ENCODE measurements around the gene TRIOBP. TPM values are rescaled to one million over a fixed set of nuclear protein-coding genes. Genes with fewer than 3 reads are reported as not detected.

TRIOBP gene
- polyA plus RNA-seq, 4 donors = 63.9 to 92.2 (median 79.9) TPM

DNA sequence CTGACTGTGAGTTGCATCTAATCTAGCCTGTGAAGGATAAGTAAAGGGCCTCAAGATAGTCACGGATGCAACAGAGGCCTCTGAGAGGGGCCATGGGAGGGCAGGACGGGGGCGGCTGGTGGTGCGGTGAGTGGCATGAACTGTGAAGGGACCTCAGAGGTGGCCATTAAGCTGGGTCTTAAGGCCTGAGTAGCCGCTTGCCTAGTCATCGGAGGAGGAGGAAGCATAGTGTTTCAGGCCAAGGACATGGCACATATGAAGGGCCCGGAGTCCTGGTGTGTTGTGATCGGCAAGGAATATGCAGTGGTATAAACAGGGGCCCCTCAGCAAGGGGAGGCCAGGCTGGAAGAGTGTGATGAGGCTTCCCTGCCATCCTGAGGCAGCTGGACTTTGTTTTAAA lies 51.8 kb downstream of the TRIOBP start:
- DNase-seq (ENCODE audit: low read depth in 4 of 4, low spot score in 2 of 4) = no peak

DNA sequence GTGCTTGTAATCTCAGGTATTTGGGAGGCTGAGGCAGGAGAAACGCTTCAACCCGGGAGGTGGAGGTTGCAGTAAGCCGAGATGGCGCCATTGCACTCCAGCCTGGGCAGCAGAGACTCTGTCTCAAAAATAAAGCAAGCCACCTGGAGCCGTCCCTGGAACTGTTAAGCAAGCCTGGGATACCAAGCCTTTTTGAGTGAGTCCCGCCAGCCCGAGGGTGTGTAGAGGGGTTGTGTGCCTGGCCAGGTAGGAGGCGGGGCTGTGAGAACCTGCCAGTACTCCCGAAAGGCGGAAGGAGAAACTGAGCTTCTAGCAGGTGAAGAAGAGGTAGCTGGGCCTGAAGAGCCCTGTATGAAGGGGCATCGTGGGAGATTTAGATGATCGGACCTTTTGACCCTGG lies 52.4 kb downstream of the TRIOBP start:
- no peak for DNase-seq (ENCODE audit: low read depth in 4 of 4, low spot score in 2 of 4)

DNA sequence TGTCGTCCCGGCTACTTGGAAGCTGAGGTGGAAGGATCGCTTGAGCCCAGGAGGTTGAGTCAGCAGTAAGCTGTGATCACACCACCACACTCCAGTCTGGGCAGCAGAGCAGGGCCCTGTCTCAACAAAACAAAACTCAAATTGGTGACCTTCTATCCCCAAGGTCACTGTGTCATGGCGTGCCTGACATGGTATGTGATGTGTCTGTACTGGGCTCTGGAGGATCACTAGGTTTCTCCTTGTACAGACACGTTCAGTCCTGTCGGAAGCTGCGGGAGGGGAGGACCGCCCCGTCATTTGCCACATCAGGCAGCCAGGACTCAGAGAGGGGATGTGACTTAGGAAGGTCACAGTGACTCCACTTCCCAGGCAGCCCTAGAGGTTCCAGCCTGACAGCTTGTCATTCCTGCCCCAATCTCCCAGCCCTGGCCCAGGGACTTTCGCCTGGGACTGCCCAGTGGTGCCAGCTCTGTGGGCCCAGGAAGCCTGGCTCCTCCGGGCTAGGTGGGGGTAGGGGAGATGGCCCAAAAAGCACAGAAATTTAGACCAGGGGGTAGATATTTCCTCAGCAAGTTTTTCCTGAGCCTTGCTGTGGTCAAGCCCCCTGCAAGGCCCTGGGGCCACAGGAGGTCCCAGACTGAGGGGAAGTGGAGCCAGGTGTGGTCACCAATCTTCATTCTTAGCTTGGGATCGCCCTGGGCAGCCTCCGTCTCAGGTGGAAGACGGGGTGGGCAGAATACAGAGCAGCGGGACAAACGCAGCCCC lies 53.2 kb downstream of the TRIOBP start:
- DNase-seq (ENCODE audit: low read depth in 4 of 4, low spot score in 2 of 4) = no peak

DNA sequence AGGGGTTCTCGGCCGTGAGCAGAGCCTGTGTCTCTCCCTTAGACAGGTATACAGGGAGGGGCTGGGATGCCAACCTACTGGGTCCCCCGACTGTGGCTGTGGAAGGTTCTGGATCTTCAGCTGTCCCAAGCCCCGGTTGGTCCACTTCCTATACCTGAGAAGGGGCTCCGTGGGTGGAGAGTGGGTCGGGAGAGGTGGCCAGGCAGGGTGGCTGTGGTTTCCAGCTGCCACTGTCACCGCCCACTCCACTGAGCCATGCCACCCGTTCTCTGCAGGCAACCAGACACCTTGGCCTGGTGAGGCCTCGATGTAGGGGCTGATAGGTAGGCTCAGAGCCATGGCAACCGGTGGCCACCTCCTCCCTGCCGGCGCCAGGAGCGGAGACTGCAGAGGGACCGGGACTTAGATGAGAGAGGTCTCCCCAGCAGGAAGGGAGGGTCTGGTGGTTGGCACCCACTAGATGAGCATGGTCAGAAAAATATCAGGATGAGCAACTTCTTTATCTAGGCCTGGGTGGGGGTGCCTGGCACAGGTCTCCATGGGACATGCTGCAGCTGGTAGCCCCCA lies 53.8 kb downstream of the TRIOBP start:
- DNase-seq (ENCODE audit: low read depth in 4 of 4, low spot score in 2 of 4) = no peak

DNA sequence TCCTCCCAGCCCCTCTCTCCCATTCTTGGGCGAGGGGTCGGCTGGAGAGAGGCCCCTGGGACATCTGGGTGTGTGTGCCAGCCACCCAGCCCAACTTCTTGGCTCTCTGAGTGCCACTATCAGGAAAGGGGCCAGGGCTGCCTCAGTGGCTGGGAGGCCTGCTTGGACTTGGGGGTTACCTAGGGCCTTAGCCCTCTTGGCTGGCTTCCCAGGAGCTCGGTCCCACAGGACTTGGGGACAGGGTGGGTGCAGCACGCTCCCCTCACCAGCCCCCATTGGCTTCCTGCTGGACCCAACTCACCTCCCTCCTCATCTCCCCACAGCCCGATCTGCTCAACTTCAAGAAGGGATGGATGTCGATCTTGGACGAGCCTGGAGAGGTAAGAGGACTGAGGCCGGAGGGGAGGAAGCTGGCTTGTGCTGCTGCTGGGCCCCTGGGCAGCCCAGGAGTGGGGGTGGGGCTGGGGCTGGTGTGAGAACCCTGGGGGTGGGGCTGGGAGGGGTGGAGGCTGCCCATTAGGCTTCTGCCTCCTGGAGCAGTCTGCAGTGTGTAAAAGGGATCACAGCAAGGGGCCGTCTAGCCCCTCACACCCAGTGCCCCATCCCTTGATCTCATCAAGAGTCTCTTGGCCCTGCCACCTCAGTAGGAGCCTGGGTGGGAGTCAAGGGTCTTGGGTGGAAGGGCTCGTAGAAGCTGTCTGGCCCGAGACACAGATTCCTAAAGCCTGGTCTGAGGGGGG lies 54.8 kb downstream of the TRIOBP start:
- DNase-seq (ENCODE audit: low read depth in 4 of 4, low spot score in 2 of 4) = no peak

DNA sequence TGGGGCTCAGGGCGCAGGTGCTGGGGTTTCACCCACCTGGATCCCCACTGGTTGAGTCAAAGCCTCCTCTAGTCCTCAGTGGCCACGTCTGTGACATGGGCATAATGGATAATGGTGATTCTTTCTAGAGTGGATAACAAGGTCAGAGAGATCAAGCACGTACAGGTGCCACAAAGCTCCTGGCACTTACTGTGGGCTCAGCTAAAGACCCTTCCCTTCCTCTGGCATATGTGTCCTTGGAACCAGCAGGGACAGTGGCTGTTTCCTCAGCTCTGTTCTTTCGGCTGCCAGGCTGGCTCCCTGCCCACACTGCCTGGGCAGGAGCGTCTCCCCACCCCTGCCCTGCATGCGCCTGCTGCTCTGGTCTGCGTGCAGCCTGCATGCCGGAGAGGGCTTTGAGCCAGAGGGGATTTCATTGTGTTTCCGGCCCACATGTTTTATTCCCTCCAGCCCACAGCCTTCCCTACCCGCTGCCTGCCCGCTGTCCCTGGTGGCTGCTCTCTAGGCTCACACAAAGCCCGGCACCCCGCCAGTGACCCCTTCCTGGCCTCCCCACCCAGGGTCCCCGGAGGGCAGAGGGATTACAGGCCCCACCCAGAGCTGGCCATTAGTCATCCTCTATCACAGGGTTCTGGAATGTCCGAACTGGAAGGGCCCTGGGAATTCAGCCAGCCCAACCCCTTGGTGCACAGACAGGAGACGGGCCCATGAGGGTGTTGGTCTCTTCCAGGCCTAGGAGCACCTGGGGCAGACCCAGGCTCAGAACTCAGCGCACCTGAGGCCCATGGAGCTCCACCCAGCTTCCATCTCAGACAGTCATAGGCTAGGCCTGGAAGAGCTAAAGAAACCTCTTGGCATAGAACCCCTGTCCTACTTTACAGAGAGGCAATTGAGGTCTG lies 55.6 kb downstream of the TRIOBP start:
- no peak for DNase-seq (ENCODE audit: low read depth in 4 of 4, low spot score in 2 of 4)

DNA sequence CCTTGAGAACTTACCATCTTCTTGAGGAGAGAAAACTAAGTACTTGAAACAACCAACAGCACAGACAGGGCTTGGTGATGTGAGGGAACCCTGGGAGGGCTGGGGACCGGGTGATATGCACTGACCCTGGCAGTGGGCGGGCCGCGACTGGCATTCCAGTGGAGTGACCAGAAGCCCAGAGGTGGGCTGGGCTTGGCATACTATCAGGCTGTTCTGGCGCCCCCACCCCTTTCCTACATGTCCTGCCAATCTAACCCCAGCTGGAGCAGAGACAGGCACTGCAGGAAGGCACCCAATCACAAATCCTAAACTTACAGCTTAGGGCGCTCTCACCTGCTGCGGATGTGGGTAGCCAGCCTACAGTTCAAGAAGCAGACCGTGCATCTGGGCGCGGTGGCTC lies 56.9 kb downstream of the TRIOBP start:
- DNase-seq (ENCODE audit: low read depth in 4 of 4, low spot score in 2 of 4) = no peak

DNA sequence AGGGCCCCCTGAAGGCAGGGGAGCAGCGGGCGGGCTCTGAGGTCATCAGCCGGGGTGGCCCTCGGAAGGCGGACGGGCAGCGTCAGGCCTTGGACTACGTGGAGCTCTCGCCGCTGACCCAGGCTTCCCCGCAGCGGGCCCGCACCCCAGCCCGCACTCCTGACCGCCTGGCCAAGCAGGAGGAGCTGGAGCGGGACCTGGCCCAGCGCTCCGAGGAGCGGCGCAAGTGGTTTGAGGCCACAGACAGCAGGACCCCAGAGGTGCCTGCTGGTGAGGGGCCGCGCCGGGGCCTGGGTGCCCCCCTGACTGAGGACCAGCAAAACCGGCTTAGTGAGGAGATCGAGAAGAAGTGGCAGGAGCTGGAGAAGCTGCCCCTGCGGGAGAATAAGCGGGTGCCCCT lies 60.8 kb downstream of the TRIOBP start:
- DNase-seq (ENCODE audit: low read depth in 4 of 4, low spot score in 2 of 4) = no peak

DNA sequence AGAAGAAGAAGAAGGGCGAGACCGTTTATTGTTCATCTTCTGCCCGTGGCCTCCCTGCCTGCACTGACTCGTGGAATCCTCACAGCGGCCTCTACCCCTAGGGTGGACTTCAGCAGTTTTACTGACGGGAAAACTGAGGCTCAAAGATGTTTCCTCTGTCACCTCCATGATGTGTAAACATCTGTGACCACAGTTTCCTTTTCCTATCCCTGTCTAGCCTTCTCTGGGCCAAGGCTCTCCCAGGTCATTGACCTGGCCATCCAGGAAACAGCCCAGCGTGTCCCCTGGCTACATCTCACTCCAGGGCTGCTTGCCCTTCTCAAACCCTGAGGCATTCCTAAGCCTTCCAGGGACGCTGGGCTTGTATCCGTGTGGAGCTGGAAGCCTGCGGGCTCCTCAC lies 61.8 kb downstream of the TRIOBP start:
- no peak for DNase-seq (ENCODE audit: low read depth in 4 of 4, low spot score in 2 of 4)

DNA sequence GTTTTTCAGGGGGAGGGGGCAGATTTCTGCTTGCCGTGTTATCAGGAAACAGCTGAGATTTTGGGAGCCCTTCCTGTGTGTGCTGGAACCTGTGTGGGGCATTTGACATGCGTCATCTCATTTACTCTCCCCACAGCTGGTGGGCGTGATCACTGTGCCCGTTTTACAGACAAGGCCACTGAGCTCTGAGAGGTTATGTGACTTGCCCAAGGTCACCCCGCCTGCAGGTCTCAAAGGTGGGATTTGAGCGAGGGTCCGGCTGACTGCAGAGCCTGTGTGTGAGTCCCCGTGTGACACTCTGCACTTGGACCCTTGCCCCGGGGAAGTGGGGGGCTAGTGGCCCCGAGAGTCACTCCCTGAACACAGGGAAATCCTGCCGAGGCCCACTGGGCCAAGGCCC lies 62.4 kb downstream of the TRIOBP start:
- DNase-seq (ENCODE audit: low read depth in 4 of 4, low spot score in 2 of 4) = no peak

DNA sequence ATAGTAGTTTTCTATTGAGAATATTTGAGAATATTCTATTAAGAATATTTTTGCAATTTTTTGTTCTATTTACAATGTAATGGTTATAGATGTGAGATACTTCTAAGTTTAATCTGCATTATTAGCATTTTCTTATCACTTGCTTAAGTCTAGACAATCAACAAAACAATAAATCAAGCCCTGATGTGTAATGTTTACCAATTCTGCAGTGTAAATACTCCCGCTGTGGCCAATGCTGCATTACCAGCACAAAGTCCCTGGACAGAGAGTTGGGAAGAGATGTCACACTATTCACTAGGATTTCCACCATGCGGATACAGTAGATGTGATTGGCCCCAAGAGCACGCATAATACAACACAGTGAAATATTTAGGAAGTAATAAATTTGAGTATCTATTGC lies 63.3 kb downstream of the TRIOBP start:
- DNase-seq (ENCODE audit: low read depth in 4 of 4, low spot score in 2 of 4) = no peak

DNA sequence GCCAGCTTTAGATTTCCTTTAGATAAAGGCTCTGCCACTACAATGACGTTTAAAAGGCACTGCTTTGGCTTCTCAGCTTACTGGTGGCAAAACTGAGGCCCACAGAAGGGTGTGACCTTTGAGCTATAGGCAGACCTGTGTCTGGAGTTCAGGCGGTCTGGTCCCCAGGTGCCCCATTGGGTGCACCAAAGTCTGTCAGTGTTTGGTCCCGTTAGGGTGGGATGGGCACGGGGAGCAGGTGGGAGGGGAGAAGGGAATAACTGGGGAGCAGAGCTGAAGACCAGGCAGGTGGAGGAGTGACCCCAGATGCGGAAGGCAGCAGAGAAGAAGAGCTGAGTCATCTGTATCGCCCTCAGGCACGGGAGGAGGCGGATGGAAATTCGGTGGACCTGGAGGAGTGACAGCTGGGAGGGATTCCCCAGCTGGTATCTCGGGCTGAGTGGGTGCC lies 65.6 kb downstream of the TRIOBP start:
- DNase-seq (ENCODE audit: low read depth in 4 of 4, low spot score in 2 of 4) = no peak

DNA sequence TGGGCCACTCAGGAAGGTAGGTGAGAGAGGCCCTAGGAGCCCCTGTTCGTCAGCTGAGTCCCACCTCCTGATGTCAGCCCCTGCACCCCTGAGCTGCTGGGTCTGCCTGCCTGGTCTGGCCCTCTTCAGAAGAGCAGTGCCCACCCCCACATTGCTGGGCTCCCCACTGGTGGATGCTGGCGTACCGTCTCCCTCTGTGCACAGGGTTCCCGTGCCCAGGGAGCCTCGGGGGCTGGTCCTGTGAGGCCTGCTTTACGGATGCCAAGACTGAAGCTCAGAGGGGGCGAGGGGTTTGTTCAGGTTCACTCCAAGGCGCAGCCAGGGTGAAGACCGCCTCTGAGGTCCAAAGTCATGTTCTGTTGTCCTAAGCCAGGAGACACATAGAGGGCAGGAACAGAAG lies 66.2 kb downstream of the TRIOBP start:
- DNase-seq (ENCODE audit: low read depth in 4 of 4, low spot score in 2 of 4) = no peak

DNA sequence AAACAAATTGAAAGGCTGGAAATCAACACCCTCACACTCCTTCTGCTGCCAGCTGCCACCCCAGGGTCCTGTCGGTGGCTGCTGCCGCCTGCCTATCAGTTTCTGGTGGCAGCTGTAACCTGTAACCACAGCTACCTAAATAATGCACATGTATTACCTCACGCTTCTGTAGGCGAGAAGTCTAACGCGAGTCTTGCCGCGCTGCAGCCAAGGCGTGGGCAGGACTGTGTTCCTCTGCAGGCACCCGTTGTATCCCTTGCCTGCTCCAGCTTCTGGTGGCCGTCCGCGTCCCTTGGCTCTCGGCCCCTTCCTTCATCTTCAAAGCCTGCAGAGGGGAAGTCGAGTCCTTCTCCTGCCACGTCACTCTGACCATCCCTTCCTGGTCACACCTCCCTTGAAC lies 66.8 kb downstream of the TRIOBP start:
- no peak for DNase-seq (ENCODE audit: low read depth in 4 of 4, low spot score in 2 of 4)

DNA sequence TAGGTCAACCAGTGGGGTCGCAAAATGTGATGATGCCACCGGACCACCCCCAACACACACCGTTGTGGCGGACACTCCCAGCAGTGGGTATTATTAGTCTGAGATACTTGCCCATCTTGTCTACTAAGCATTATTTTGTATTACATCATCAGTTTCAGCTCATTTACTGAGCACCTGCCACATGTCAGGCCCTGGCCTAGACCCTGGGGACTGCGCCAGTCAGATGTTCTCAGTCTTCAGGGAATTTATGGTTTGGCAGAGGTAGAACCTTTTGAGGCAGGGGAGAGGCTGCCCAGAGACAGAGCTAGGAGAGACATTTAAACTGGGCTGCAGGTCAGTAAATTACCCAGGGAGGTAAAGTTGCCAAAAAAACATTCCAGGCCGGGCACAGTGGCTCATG lies 67.8 kb downstream of the TRIOBP start:
- no peak for DNase-seq (ENCODE audit: low read depth in 4 of 4, low spot score in 2 of 4)

DNA sequence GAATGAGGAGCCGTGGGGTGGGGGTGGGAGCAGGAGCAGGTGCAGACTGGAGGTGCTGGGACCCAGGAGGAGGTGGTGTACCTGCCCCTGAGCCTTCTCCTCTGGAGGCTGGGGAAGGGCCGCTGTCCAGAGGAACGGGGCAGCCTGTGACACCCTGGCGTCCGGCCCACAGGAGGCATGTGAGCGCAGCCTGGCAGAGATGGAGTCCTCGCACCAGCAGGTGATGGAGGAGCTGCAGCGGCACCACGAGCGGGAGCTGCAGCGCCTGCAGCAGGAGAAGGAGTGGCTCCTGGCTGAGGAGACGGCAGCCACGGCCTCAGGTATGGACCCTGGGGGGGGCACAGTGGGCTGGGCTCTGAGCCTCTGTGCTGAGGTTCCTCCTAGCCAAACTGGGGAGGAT lies 68.7 kb downstream of the TRIOBP start:
- DNase-seq (ENCODE audit: low read depth in 4 of 4, low spot score in 2 of 4) = no peak

DNA sequence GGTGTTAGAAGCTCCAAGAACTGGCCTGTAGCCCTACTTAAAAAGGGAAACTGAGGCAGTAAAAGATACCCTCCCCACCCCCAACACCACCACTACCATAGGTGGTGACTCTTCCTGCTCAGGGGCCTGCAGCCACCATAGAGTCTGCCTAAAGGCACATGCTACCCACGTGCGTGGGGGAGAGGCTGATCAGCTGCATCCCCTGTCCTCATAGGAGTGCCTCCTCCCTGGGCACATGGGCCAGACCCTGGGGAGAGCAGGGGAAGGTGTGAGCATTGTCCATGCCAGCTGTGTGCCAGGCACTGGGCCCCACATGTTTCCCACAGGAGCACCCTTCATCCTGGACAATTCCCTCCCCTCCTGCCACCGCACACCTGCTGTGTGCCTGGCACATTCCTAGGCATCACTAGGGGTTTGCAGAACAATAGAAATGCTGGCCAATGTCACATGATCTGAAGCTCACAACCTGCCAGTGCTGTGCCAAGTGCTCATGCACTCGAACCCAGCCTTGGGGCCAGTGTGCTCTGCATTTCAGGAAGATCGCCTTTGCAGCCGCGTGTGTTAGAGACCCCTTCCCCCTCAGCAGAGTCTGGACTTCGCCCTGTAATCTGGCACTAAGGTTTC lies 69.2 kb downstream of the TRIOBP start:
- DNase-seq (ENCODE audit: low read depth in 4 of 4, low spot score in 2 of 4) = no peak

DNA sequence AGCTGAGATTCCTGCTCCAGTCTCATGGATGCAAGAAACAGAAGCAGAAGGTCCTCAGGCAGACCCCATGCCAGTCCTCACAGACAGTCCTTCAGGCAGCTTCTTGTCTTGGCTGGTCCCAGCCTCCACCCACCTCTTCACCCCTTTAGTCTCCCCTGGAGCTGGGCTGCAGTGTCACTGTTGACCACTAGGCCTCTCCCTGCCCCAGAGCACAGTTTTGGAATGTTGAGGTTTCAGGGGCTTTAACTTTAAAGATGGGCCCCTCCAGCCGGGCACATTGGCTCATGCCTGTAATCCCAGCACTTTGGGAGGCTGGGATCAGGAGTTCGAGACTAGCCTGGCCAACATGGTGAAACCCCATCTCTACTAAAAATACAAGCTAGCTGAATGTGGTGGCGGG lies 71.4 kb downstream of the TRIOBP start:
- DNase-seq (ENCODE audit: low read depth in 4 of 4, low spot score in 2 of 4) = no peak

DNA sequence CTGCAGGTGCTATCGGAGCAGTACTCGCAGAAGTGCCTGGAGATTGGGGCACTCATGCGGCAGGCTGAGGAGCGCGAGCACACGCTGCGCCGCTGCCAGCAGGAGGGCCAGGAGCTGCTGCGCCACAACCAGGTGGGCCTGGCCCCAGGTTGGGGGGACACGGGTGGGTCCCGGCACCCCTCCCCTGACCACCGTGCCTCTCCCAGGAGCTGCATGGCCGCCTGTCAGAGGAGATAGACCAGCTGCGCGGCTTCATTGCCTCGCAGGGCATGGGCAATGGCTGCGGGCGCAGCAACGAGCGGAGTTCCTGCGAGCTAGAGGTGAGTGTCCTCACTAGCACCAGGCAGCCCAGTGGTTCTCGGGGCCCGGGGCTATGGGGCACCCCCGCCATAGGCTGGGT lies 72.2 kb downstream of the TRIOBP start:
- no peak for DNase-seq (ENCODE audit: low read depth in 4 of 4, low spot score in 2 of 4)

DNA sequence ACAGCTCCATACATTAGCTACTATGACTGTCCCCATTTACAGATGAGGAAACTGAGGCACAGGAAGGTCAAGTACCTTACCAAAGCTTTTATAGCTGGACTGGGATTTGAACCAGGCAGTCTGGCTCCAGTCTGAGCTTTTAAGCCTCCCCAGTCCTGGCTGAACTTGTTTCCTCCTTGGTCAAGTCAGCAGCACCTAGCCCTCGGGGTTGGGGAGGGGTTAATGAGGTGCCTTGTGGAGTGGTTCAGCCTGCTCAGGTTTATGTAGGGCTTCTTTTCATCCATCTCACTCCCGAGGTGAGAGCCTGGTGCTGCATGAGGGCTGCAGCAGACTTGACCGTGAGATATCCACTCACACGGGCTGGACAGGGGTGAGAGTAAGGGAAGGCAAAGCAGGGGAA lies 74.2 kb downstream of the TRIOBP start:
- no peak for DNase-seq (ENCODE audit: low read depth in 4 of 4, low spot score in 2 of 4)

All from left renal cortex interstitium (tissue), 4 donors.